ENCODE data around the gene ZFHX3. TPM values are rescaled to one million over a fixed set of nuclear protein-coding genes. Genes with fewer than 3 reads are reported as not detected.
"Not testable (repeated sequence)": the region's sequence is repeated elsewhere in the genome, so short reads cannot be mapped to it uniquely, and the experiment has no call there.

ZFHX3 gene
- under 1 TPM; 0.21 to 0.22 TPM for total RNA-seq

GRCh38 chr16:73047536-73048291 lies at the start of gene ZFHX3:
Gene ZFHX3, minus strand, starts transcription at chr16:73048128. Its CDS starts 87,983 bp downstream, at chr16:72960145.
- peak; percentile 53 for ATAC-seq (replicated peaks)
- Mint-ChIP-seq H3K4me3 (peak within 1 kb of the TSS; percentile 55), H3K27ac (no peak within 1 kb of the TSS), H3K27me3 (peaks cover 25% of the 10 kb centered on the region), H3K36me3 (ENCODE audit: low read depth) (no peaks in the 10 kb centered on the region), H3K4me1 (peaks cover 4% of the 10 kb centered on the region), H3K9me3 (no peaks in the 10 kb centered on the region)

- H3K27me3 Mint-ChIP-seq = peaks cover 4% of the 10 kb centered on the region
- no peaks in the 10 kb centered on the region for H3K9me3 Mint-ChIP-seq
- H3K4me3 Mint-ChIP-seq = no peak overlapping the region
- ATAC-seq (replicated peaks) = no peak
- H3K4me1 Mint-ChIP-seq = no peaks in the 10 kb centered on the region
- H3K27ac Mint-ChIP-seq = no peak overlapping the region
- no peaks in the 10 kb centered on the region for H3K36me3 Mint-ChIP-seq (ENCODE audit: low read depth)
These were observed 48.6 kb upstream of the ZFHX3 start for GRCh38 chr16:73096510-73096909.

GRCh38 chr16:73095885-73096421 lies 48.0 kb upstream of the ZFHX3 start:
- Mint-ChIP-seq H3K4me1 (no peaks in the 10 kb centered on the region), H3K27me3 (peaks cover 2% of the 10 kb centered on the region), H3K4me3 (no peak overlapping the region), H3K9me3 (no peaks in the 10 kb centered on the region), H3K36me3 (ENCODE audit: low read depth) (no peaks in the 10 kb centered on the region), H3K27ac (no peak overlapping the region)
- ATAC-seq (replicated peaks) = no peak

- no peak for ATAC-seq (replicated peaks)
- no peak overlapping the region for H3K27ac Mint-ChIP-seq
- no peaks in the 10 kb centered on the region for H3K36me3 Mint-ChIP-seq (ENCODE audit: low read depth)
- H3K27me3 Mint-ChIP-seq = no peaks in the 10 kb centered on the region
- no peak overlapping the region for H3K4me3 Mint-ChIP-seq
- H3K9me3 Mint-ChIP-seq = no peaks in the 10 kb centered on the region
- H3K4me1 Mint-ChIP-seq = no peaks in the 10 kb centered on the region
These were observed 47.4 kb upstream of the ZFHX3 start for GRCh38 chr16:73095142-73095820.

GRCh38 chr16:73094371-73094770 lies 46.4 kb upstream of the ZFHX3 start:
- Mint-ChIP-seq H3K36me3 (ENCODE audit: low read depth) (no peaks in the 10 kb centered on the region), H3K27ac (no peak overlapping the region), H3K9me3 (no peaks in the 10 kb centered on the region), H3K4me3 (no peak overlapping the region), H3K4me1 (no peaks in the 10 kb centered on the region), H3K27me3 (no peaks in the 10 kb centered on the region)
- no peak for ATAC-seq (replicated peaks)

GRCh38 chr16:73093146-73094144 lies 45.5 kb upstream of the ZFHX3 start:
- H3K9me3 Mint-ChIP-seq = no peaks in the 10 kb centered on the region
- no peaks in the 10 kb centered on the region for H3K4me1 Mint-ChIP-seq
- H3K4me3 Mint-ChIP-seq = no peak overlapping the region
- H3K27ac Mint-ChIP-seq = no peak overlapping the region
- H3K36me3 Mint-ChIP-seq (ENCODE audit: low read depth) = no peaks in the 10 kb centered on the region
- ATAC-seq (replicated peaks) = no peak
- peaks cover 2% of the 10 kb centered on the region for H3K27me3 Mint-ChIP-seq

- H3K4me3 Mint-ChIP-seq = no peak overlapping the region
- H3K27me3 Mint-ChIP-seq = peaks cover 5% of the 10 kb centered on the region
- no peak for ATAC-seq (replicated peaks)
- no peaks in the 10 kb centered on the region for H3K4me1 Mint-ChIP-seq
- H3K9me3 Mint-ChIP-seq = no peaks in the 10 kb centered on the region
- H3K27ac Mint-ChIP-seq = no peak overlapping the region
- no peaks in the 10 kb centered on the region for H3K36me3 Mint-ChIP-seq (ENCODE audit: low read depth)
These were observed 44.4 kb upstream of the ZFHX3 start for GRCh38 chr16:73092236-73092781.

- Mint-ChIP-seq H3K27me3 (peaks cover 10% of the 10 kb centered on the region), H3K4me3 (no peak overlapping the region), H3K27ac (no peak overlapping the region), H3K4me1 (no peaks in the 10 kb centered on the region), H3K9me3 (no peaks in the 10 kb centered on the region), H3K36me3 (ENCODE audit: low read depth) (no peaks in the 10 kb centered on the region)
- no peak for ATAC-seq (replicated peaks)
These were observed 43.2 kb upstream of the ZFHX3 start for GRCh38 chr16:73091174-73091573.

GRCh38 chr16:73089420-73089819 lies 41.5 kb upstream of the ZFHX3 start:
- ATAC-seq (replicated peaks) = no peak
- no peaks in the 10 kb centered on the region for H3K36me3 Mint-ChIP-seq (ENCODE audit: low read depth)

GRCh38 chr16:73086108-73086507 lies 38.2 kb upstream of the ZFHX3 start:
- Mint-ChIP-seq H3K27me3 (peaks cover 16% of the 10 kb centered on the region), H3K4me3 (no peak overlapping the region), H3K36me3 (ENCODE audit: low read depth) (no peaks in the 10 kb centered on the region), H3K4me1 (no peaks in the 10 kb centered on the region), H3K9me3 (no peaks in the 10 kb centered on the region), H3K27ac (no peak overlapping the region)
- no peak for ATAC-seq (replicated peaks)

More at GRCh38 chr16:73089420-73089819, 41.5 kb upstream of the ZFHX3 start:
- Mint-ChIP-seq H3K4me1 (no peaks in the 10 kb centered on the region), H3K27me3 (peaks cover 12% of the 10 kb centered on the region), H3K9me3 (no peaks in the 10 kb centered on the region), H3K27ac (no peak overlapping the region), H3K4me3 (no peak overlapping the region)

- ATAC-seq (replicated peaks) = no peak
- Mint-ChIP-seq H3K4me1 (no peaks in the 10 kb centered on the region), H3K27me3 (peaks cover 12% of the 10 kb centered on the region), H3K36me3 (ENCODE audit: low read depth) (no peaks in the 10 kb centered on the region), H3K4me3 (no peak overlapping the region), H3K9me3 (no peaks in the 10 kb centered on the region), H3K27ac (no peak overlapping the region)
These were observed 35.3 kb upstream of the ZFHX3 start for GRCh38 chr16:73083271-73083670.

- H3K4me1 Mint-ChIP-seq; H3K27ac Mint-ChIP-seq; H3K36me3 Mint-ChIP-seq (ENCODE audit: low read depth); H3K9me3 Mint-ChIP-seq; ATAC-seq (replicated peaks); H3K4me3 Mint-ChIP-seq: not testable (repeated sequence)
- peaks cover 11% of the 10 kb centered on the region for H3K27me3 Mint-ChIP-seq
These were observed 34.7 kb upstream of the ZFHX3 start for GRCh38 chr16:73082634-73083051.

- H3K9me3 Mint-ChIP-seq = no peaks in the 10 kb centered on the region
- no peak overlapping the region for H3K27ac Mint-ChIP-seq
These were observed 33.0 kb upstream of the ZFHX3 start for GRCh38 chr16:73080931-73081330.

GRCh38 chr16:73076324-73076810 lies 28.4 kb upstream of the ZFHX3 start:
- Mint-ChIP-seq H3K27ac (no peak overlapping the region), H3K27me3 (peaks cover 8% of the 10 kb centered on the region), H3K9me3 (no peaks in the 10 kb centered on the region), H3K4me3 (no peak overlapping the region), H3K4me1 (no peaks in the 10 kb centered on the region), H3K36me3 (ENCODE audit: low read depth) (no peaks in the 10 kb centered on the region)
- ATAC-seq (replicated peaks) = no peak

More at GRCh38 chr16:73080931-73081330, 33.0 kb upstream of the ZFHX3 start:
- H3K4me3 Mint-ChIP-seq = no peak overlapping the region
- peaks cover 4% of the 10 kb centered on the region for H3K27me3 Mint-ChIP-seq
- H3K36me3 Mint-ChIP-seq (ENCODE audit: low read depth) = no peaks in the 10 kb centered on the region
- no peaks in the 10 kb centered on the region for H3K4me1 Mint-ChIP-seq
- ATAC-seq (replicated peaks) = no peak
